Measurements from ENCODE around the gene REC8.

Gene REC8

DNA sequence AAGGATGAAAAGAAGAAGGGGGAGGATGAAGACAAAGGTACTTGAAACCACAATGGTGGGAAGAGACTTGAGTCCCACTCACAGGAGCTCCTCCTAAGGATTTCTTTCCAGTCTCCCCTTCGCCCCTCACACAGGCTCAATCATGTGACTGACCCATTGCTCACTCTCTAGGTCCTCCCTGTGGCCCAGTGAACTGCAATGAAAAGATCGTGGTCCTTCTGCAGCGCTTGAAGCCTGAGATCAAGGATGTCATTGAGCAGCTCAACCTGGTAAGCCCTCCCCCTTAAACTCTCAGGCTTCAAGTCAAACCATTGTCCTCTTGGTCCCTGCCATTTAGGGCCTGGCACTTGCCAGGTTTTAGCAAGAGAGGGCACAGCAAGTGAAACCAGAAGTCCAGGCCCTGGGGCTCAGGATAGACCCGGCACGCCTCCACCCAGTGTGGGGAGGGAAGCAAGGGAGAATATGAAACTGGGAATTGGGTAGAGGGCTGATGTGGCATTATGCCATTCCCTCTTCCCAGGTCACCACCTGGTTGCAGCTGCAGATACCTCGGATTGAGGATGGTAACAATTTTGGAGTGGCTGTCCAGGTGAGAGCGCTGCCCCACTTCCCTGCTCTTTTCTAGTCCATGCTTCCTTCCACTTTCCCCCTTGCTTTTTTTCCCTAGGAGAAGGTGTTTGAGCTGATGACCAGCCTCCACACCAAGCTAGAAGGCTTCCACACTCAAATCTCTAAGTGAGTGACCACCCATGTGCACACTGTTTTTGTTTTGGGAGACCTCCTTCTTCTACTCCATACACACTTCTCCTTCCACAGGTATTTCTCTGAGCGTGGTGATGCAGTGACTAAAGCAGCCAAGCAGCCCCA is 34.1 kb upstream of the REC8 start:
- DNase-seq (ENCODE audit: low read depth in 1 of 2, low spot score in 1 of 2): no peak

DNA sequence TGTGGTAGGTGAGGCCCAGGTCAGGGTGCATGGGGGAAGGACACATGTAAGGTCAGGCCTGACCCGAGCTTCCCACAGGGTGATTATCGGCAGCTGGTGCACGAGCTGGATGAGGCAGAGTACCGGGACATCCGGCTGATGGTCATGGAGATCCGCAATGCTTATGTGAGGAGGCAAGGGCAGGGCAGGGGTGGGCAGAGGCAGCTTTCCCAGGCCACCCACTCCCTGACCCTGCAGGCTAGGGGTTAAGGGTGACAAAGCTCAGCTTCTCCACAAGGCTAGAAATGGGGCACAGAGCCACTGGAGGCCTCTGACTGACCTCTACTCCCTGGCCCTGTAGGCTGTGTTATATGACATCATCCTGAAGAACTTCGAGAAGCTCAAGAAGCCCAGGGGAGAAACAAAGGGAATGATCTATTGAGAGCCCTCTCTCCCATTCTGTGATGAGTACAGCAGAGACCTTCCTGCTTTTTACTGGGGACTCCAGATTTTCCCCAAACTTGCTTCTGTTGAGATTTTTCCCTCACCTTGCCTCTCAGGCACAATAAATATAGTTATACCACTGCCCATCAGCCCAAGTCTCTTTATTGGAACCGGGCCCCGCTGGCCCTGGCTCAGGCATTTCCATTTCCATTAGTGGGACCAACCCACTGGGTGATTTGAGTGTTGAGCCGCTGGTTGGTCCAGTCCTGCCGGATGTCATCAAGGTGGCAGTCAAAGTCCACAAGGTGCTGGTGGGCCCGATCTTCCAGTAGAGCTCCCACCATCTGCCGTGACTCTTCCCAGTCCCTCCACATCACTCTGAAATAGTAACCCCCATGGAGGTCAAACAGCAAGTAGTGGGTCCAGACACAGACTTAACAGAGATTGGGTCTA is 33.2 kb upstream of the REC8 start:
- no peak for DNase-seq (ENCODE audit: low read depth in 1 of 2, low spot score in 1 of 2)

DNA sequence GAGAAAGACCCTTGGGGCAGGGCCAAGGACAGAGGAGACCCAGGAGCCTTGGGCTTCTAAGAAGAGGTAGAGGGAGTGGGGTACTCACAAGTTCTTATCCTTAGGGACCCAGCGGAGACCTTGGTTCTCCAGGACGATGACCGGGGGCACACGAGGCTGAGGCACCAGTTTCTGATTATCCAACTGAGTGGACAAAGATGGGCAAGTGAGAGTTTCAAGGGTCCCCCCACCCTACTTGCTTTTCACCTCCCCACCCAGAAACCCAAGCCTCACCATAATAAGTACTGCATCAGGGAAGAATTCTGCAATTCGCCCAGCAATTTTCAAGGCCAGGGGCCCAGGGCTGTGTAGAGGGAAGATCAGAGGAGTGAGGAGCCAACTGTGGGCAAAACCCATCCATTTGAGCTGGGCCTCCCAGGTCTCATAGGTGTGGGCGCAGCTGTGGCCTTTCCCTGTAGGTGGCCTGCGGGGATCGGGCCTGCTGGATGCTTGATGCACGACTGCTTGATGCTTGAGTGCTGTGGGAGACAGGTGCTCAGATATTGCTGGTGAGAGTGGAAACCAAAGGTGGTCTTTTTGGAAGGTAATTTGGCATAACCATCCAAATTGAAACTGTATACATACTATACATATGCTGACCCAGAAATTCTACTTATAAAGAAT is 32.5 kb upstream of the REC8 start:
- DNase-seq (ENCODE audit: low read depth in 1 of 2, low spot score in 1 of 2): no peak

DNA sequence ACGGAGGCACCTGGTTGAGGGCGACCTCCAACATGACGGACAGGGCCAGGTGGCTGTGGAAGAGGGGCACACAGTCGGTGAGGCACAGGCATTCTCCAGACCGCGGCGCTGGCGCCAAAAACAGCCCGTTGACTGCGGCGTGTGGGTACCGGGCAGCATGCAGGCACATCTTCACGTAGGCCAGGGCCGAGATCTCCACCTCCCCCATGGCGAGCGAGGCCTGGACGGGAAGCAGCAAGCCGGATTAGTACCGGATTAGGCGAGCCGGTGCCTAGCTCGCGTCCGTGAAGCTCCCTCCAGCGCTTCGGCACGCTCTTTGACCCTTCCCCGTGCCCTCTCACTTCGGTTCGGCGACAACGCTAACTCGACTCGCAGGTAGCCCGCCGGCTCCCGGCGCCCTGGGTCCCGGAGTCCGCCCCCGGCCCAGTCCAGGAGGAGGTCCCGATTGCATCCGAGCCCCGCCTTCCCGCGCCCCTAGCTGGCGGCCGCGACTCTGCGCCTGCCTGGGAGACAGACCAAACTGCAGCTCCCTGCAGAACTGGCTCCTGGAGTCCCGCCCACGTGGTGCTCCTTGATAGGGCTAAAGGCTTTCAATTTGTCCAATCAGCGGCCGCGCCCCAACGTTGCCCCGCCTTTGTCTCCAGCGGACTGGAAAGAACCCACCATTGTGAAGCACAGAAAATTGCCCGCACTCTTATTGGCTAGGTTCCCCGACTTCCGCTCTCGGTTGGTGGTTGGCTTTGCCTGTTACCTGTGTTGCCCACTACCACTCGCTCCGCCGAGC is 30.6 kb upstream of the REC8 start, which contains the start of gene EMC9:
Gene EMC9, minus strand, starts transcription at position 495 of the 784 bp plus-strand sequence. Its CDS starts 287 bp downstream, at position 208.
- DNase-seq (ENCODE audit: low read depth in 1 of 2, low spot score in 1 of 2): peak; percentile 98

DNA sequence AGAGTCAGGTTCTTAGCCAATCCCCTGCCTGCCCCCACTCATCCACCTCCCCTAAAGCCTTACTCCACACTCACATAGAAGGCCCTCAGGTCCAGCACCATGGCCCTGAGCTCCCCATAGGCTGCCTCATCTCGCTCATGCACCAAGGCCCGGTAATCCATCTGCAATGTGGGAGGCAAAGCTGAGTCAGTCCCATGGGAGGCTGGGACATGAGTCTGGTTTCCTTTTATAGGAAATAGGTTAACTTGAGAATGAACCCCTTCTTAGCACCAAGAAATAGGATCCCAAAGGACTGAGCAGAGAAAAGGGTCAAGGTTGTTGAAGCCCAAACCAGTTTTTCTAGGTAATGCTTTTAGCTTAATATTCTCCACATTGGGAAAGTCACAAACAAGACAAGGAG is 28.4 kb upstream of the REC8 start:
- no peak for DNase-seq (ENCODE audit: low read depth in 1 of 2, low spot score in 1 of 2)

DNA sequence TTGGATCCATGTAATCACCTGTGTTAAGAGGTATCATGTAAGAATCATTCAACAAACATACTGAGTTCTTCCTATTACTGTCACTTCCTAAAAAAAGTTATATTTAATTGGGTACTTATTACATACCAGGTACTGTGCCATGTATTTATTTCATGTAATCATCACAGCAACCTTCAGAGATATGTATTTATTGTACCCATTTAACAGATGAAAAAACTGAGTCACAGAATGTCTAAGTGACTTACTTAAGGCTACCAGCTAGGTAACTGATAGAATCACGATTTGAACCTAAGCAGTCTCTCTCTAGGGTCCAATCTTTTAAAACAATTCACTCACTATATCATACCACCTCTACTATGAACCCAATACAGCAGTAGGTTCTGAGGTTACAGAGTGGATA is 27.4 kb upstream of the REC8 start:
- DNase-seq (ENCODE audit: low read depth in 1 of 2, low spot score in 1 of 2): no peak

DNA sequence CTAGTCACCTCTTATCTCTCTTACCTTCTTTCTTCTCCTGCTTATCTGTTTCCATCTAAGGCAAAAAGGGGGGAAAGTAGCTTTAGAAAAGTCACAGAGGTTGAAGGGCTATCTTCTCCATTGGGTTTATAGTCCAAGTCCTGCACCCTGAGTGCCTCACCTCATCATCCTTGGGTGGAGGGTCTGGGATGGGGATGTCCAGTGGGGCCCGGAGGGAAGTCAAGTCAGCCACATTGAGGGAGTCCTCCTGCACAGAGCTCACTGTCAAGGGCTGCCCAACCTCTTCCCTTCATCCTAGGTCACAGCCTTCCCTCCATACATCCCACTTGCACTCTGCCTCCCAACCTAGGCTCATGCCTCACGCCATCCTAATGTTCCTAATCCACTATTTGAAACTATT is 26.7 kb upstream of the REC8 start:
- DNase-seq (ENCODE audit: low read depth in 1 of 2, low spot score in 1 of 2): no peak

DNA sequence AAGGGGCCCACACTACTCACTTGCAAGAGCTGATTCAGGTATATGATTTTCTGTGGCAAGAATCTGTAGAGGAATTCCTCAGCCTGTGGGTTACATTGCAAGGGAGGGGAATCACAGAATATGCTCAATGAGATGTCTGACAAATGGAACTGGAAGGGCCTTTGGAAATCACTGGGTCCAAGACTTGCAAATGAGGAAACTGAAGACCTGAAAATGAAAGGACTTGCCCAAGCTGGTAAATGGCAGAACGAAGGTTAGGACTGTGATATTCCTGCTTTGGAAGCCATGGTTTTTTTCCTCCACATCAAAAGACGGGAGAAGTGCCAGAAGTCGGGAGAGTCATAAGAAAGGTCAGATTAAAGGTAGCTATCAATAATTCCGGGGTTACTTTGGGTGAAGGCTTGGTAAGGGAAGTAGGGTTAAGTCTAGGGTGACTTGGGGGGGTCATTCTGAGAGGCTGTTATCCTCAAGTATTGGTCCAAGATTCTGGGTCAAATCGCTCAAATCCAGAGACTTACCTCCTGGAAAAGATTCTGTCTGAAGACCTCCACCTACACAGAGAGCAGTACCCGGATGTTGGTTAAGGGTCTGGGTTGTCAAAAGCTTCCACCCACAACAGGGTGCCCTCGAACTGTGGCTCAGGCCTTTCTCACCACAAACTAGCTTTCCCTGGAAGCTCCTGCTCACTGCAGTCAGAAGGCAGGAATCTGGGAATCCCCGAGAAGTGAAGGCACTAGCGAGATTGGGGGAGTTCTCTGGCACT is 26.0 kb upstream of the REC8 start:
- DNase-seq (ENCODE audit: low read depth in 1 of 2, low spot score in 1 of 2): no peak

DNA sequence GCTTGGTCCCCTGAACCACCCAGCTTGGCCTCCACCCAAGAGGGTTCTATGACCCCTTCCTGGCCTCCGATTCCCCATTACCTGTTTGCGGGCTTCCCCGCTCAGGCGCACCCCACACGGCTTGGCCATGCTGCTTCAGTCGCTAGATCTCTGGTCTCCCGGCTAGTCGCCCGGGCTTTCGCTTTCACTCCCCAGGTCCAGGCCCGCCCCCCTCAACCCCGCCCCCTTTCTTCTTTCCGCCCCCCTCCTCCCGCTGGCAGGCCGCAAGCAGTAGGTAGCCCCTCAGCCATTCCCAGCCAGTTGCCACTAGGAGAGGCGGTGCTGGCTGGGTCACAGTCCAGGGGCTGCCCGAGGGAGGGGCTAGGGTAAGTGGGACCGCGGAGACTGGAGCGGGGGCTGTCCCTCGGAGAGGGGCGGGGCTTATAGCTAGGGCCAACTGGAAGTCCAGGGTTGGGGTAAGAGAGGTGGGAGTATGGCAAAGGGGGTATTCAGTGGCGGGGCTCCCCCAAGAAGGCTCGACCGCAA is 25.4 kb upstream of the REC8 start, which contains the start of gene PSME2:
Gene PSME2, minus strand, starts transcription at position 158 of the 525 bp plus-strand sequence. Its CDS starts 29 bp downstream, at position 129.
- peak; percentile 51 to 74 for DNase-seq (ENCODE audit: low read depth in 1 of 2, low spot score in 1 of 2)

DNA sequence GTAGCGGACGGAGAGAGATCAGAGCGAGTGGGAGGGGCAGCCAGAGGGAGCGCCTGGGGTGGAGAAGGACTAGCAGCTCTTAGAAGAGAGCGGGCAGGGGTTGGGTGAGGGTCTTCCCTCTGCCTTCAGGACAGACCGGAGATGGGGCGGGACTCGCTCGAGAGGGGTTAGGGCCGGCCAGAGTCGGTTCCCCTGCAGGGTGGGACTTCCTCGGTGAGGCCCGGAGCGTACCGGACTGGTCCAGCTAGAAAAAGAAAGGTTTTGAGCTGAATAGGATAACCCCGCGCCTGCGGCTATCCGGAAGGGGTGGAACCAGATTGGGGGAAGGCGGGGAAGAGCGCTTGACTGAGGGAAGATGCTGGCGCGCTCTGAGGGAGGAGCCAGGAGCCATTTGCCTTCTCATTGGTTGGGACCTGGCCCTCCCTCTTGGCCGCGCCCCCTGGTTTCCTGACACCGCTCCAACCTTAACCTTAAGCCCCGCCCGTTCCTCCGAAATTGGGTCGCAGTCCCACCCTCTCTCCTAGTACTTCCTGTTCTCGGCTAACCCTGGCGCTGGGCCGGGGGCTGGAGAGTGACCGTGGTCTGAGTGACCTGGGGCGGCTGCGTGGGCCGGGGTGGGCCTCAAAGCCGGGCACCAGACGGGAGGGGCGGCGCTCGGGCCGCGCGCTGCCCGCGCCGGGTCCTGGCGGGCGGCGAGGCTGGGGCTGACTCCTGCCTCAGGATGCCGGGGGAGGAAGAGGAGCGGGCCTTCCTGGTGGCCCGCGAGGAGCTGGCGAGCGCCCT is 24.7 kb upstream of the REC8 start, which contains the start of gene RNF31:
Gene RNF31, plus strand, starts transcription at position 521 of the 783 bp plus-strand sequence. Its CDS starts 201 bp downstream, at position 722.
- peak; percentile 94 to 95 for DNase-seq (ENCODE audit: low read depth in 1 of 2, low spot score in 1 of 2)

DNA sequence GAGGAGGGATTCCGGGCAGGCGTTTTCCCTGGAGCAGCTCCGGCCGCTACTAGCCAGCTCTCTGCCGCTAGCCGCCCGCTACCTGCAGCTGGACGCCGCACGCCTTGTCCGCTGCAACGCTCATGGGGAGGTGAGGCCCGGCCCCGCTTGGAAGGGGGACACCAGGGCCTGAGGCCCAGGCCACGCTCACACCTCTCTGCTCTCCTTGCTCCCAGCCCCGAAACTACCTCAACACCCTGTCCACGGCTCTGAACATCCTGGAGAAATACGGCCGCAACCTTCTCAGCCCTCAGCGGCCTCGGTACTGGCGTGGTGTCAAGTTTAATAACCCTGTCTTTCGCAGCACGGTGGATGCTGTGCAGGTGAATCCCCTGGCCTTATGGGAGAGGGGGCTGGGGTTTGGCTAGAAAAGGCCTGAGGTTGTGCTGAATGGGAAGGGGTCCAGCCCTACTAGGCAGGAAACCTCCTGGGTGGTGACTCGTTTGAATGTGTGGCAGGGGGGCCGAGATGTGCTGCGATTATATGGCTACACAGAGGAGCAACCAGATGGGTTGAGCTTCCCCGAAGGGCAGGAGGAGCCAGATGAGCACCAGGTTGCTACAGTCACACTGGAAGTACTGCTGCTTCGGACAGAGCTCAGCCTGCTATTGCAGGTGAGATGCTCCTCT is 24.0 kb upstream of the REC8 start:
- no peak for DNase-seq (ENCODE audit: low read depth in 1 of 2, low spot score in 1 of 2)

DNA sequence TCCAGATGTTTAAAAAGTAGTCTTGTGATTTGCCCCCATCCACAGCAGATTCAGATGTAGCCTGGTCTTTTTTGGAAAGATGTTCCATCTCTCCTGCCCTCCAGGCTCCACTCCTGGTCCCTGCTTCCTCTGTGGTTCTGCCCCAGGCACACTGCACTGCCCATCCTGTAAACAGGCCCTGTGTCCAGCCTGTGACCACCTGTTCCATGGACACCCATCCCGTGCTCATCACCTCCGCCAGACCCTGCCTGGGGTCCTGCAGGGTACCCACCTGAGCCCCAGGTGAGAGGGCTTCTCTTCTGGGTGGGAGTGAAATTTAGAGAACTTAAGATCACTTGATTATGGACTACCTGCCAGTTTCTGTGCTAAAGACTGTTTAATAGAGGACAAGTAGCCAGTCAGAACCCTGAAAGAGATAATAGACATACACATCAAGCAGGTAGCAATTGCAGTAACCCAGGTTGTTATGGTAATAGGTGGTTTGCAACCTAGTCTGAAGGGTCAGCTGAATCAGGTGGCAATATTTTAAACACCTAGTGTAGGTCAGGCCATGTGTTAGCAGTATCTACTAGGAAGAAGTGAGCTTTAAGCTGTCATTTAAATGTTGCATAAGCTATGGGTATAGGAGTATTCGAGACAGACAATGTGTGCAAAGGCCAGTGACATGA is 22.4 kb upstream of the REC8 start:
- DNase-seq (ENCODE audit: low read depth in 1 of 2, low spot score in 1 of 2): no peak

DNA sequence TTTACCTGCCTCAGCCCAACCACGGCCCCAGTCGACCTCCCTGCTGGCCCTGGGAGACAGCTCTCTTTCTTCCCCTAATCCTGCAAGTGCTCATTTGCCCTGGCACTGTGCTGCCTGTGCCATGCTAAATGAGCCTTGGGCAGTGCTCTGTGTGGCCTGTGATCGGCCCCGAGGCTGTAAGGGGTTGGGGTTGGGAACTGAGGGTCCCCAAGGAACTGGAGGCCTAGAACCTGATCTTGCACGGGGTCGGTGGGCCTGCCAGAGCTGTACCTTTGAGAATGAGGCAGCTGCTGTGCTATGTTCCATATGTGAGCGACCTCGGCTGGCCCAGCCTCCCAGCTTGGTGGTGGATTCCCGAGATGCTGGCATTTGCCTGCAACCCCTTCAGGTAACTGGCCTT is 21.8 kb upstream of the REC8 start:
- no peak for DNase-seq (ENCODE audit: low read depth in 1 of 2, low spot score in 1 of 2)

DNA sequence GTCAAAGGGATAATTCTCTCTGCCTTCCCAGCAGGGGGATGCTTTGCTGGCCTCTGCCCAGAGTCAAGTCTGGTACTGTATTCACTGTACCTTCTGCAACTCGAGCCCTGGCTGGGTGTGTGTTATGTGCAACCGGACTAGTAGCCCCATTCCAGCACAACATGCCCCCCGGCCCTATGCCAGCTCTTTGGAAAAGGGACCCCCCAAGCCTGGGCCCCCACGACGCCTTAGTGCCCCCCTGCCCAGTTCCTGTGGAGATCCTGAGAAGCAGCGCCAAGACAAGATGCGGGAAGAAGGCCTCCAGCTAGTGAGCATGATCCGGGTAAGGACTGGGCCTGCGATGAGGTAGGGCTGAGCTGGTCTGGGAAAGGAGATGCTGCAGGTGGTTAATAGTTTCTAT is 21.3 kb upstream of the REC8 start:
- DNase-seq (ENCODE audit: low read depth in 1 of 2, low spot score in 1 of 2): no peak

DNA sequence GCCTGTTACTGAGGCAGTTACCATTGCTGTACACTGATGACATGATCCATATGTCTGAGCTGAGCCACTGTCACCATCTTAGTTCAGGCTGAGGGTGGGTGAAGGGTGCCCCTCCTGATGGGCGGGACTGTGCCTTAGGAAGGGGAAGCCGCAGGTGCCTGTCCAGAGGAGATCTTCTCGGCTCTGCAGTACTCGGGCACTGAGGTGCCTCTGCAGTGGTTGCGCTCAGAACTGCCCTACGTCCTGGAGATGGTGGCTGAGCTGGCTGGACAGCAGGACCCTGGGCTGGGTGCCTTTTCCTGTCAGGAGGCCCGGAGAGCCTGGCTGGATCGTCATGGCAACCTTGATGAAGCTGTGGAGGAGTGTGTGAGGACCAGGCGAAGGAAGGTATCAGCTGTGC is 20.9 kb upstream of the REC8 start:
- DNase-seq (ENCODE audit: low read depth in 1 of 2, low spot score in 1 of 2): no peak

DNA sequence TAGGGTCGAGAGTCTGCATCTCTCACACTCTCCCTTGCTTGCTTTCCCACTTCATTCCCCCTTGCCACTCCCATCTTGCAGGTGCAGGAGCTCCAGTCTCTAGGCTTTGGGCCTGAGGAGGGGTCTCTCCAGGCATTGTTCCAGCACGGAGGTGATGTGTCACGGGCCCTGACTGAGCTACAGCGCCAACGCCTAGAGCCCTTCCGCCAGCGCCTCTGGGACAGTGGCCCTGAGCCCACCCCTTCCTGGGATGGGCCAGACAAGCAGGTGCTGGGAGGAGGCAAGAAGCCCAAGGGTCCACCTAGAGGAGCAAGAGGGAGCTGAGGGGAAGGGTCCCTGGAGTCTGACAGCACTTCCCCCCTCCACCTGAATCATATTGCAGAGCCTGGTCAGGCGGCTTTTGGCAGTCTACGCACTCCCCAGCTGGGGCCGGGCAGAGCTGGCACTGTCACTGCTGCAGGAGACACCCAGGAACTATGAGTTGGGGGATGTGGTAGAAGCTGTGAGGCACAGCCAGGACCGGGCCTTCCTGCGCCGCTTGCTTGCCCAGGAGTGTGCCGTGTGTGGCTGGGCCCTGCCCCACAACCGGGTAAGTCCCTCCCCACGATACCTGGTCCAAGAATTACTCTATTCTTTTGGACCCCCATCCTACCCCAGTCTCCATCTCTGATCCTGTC is 20.3 kb upstream of the REC8 start:
- DNase-seq (ENCODE audit: low read depth in 1 of 2, low spot score in 1 of 2): no peak

DNA sequence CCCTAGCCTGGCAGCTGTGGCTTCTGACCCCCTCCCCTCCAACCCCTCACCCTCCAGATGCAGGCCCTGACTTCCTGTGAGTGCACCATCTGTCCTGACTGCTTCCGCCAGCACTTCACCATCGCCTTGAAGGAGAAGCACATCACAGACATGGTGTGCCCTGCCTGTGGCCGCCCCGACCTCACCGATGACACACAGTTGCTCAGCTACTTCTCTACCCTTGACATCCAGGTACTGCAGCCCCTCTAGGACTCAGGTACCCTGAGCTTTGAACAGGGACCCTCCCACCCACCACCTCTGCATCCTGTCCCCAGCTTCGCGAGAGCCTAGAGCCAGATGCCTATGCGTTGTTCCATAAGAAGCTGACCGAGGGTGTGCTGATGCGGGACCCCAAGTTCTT is 16.8 kb upstream of the REC8 start:
- DNase-seq (ENCODE audit: low read depth in 1 of 2, low spot score in 1 of 2): no peak

All from activated T-helper 1 cell treated with anti-CD3 and anti-CD28 coated beads, Interleukin-2, amount 50 U/mL, for 16 hours (primary cell).